H1 (cell line): ENCODE measurements around the gene TWNK. TPM values are rescaled to one million over a fixed set of nuclear protein-coding genes. Genes with fewer than 3 reads are reported as not detected.

Experiments used
- CTCF ChIA-PET: fragments of 300-600 bp; sonication (Branson Sonifier 250); formaldehyde crosslinking; loops from one replicate; lab custom pipeline; 2021; ENCODE audit not compliant: partially characterized antibody; lab: Charles Lee
- POLR2A ChIA-PET: fragments of 300-600 bp; sonication (Branson Sonifier 250); formaldehyde crosslinking; loops from one replicate; lab custom pipeline; 2021; ENCODE audit warnings: inconsistent platforms; ENCODE audit not compliant: partially characterized antibody; lab: Charles Lee
- DNase-seq, 2 experiments: peaks; one replicate each; pipeline versions ENCODE4 v3.0.0 to v3.0.0-alpha.2; 2010 to 2022; ENCODE audit warnings: low spot score in 2 of 2, low read depth in 1 of 2, mixed read lengths in 1 of 2
- FAIRE-seq: peaks from 2 replicates; lab custom pipeline; 2011; peaks lifted over from hg19 to GRCh38; lab: Jason Lieb, UNC
- H2AFZ ChIP-seq: 2 replicates; pipeline ENCODE4 v1.8.1; 2012; ENCODE audit warnings: low read length, inconsistent platforms
- H2AK5ac ChIP-seq: 2 replicates; pipeline ENCODE4 v1.6.1; 2013; ENCODE audit warnings: low read depth, low read length
- H2BK120ac ChIP-seq: replicated peaks from 2 replicates; pipeline ENCODE3; 2013; ENCODE audit warnings: low read depth, low read length, inconsistent platforms
- H2BK12ac ChIP-seq: 2 replicates; pipeline ENCODE4 v1.6.1; 2013; ENCODE audit warnings: low read depth, low read length
- H2BK15ac ChIP-seq: 2 replicates; pipeline ENCODE4 v1.6.1; 2013; ENCODE audit warnings: low read length
- H2BK20ac ChIP-seq: 2 replicates; pipeline ENCODE4 v1.6.1; 2013; ENCODE audit warnings: low read length
- H2BK5ac ChIP-seq: 2 replicates; pipeline ENCODE4 v1.6.1; 2013; ENCODE audit warnings: low read depth, low read length
- H3K14ac ChIP-seq: 2 replicates; pipeline ENCODE4 v1.6.1; 2013; ENCODE audit warnings: inconsistent platforms; ENCODE audit not compliant: insufficient read length
- H3K18ac ChIP-seq: 2 replicates; pipeline ENCODE4 v1.6.1; 2013; ENCODE audit warnings: low read length; ENCODE audit errors: extremely low read depth
- H3K23ac ChIP-seq: 2 replicates; pipeline ENCODE4 v1.6.1; 2013; ENCODE audit warnings: inconsistent platforms; ENCODE audit not compliant: insufficient read length
- H3K23me2 ChIP-seq: 2 replicates; pipeline ENCODE4 v1.6.1; 2013; ENCODE audit warnings: low read depth, low read length
- H3K27ac ChIP-seq: 2 replicates; pipeline ENCODE4 v1.6.1; 2011; ENCODE audit warnings: low read depth, low read length, inconsistent platforms
- H3K27me3 ChIP-seq, 4 experiments: replicated peaks in 1 of 4; 1 replicate in 1 of 4; 2 replicates in 3 of 4; pipeline versions ENCODE4 v1.6.1 to v1.8.1; 2011 to 2013; ENCODE audit warnings: low read length in 3 of 4, mild to moderate bottlenecking in 3 of 4, inconsistent platforms in 2 of 4, mixed read lengths in 2 of 4, moderate library complexity in 1 of 4; ENCODE audit not compliant: control insufficient read depth in 3 of 4, insufficient read depth in 3 of 4; ENCODE audit errors: extremely low read depth in 1 of 4
- H3K36me3 ChIP-seq, 4 experiments: 2 replicates each; pipeline versions ENCODE4 v1.6.1 to v1.8.1; 2011 to 2013; ENCODE audit warnings: mild to moderate bottlenecking in 4 of 4, low read length in 3 of 4, moderate library complexity in 2 of 4, control low read depth in 1 of 4, inconsistent platforms in 1 of 4; ENCODE audit not compliant: insufficient read depth in 4 of 4, control insufficient read depth in 2 of 4
- H3K4ac ChIP-seq: replicated peaks from 2 replicates; pipeline ENCODE3; 2013; ENCODE audit warnings: low read length, low read depth, mixed read lengths, inconsistent platforms; ENCODE audit not compliant: insufficient read length
- H3K4me1 ChIP-seq, 4 experiments: replicated peaks in 1 of 4; 1 replicate in 1 of 4; 2 replicates in 3 of 4; pipeline versions ENCODE4 v1.6.1 to v1.8.1; 2011 to 2013; ENCODE audit warnings: low read length in 3 of 4, inconsistent platforms in 2 of 4, mixed read lengths in 1 of 4; ENCODE audit not compliant: insufficient read depth in 4 of 4, control insufficient read depth in 3 of 4
- H3K4me2 ChIP-seq, 2 experiments: 2 replicates each; pipeline versions ENCODE4 v1.6.1 to v1.8.1; 2011 to 2013; ENCODE audit warnings: low read depth in 2 of 2, low read length in 2 of 2, control low read depth in 1 of 2, inconsistent platforms in 1 of 2, mild to moderate bottlenecking in 1 of 2; ENCODE audit not compliant: insufficient read depth in 1 of 2
- H3K4me3 ChIP-seq, 4 experiments: fragments of 200-600, 300-600 bp in 1 of 4; sonication (generic), shearing (Covaris generic), sonication (Bioruptor Twin) in 1 of 4; 2 replicates each; pipeline versions ENCODE4 v1.5.1 to v1.8.1; 2011 to 2016; ENCODE audit warnings: low read length in 4 of 4, low read depth in 3 of 4, control low read depth in 2 of 4, inconsistent platforms in 2 of 4, mild to moderate bottlenecking in 2 of 4, mixed read lengths in 1 of 4, moderate library complexity in 1 of 4; ENCODE audit not compliant: insufficient read depth in 2 of 4; ENCODE audit errors: extremely low read depth in 1 of 4
- H3K56ac ChIP-seq: replicated peaks from 2 replicates; pipeline ENCODE3; 2013; ENCODE audit warnings: low read depth, mild to moderate bottlenecking, mixed read lengths, low read length, inconsistent platforms; ENCODE audit not compliant: insufficient read length
- H3K79me1 ChIP-seq: 2 replicates; pipeline ENCODE4 v1.6.1; 2013; ENCODE audit warnings: low read depth, low read length, control low read depth
- H3K79me2 ChIP-seq, 2 experiments: 2 replicates each; pipeline versions ENCODE4 v1.6.1 to v1.8.1; 2012 to 2013; ENCODE audit warnings: low read length in 2 of 2, mild to moderate bottlenecking in 2 of 2, inconsistent platforms in 1 of 2; ENCODE audit not compliant: insufficient read depth in 2 of 2, control insufficient read depth in 1 of 2
- H3K9ac ChIP-seq, 4 experiments: replicated peaks in 1 of 4; 1 replicate in 1 of 4; 2 replicates in 3 of 4; pipeline versions ENCODE4 v1.6.1 to v1.8.1; 2011 to 2013; ENCODE audit warnings: low read depth in 3 of 4, low read length in 3 of 4, control low read depth in 2 of 4, mild to moderate bottlenecking in 2 of 4, moderate library complexity in 2 of 4, inconsistent platforms in 1 of 4; ENCODE audit errors: extremely low read depth in 1 of 4
- H3K9me3 ChIP-seq, 2 experiments: 2 replicates each; pipeline versions ENCODE4 v1.6.1 to v1.8.1; 2012 to 2013; ENCODE audit warnings: mild to moderate bottlenecking in 2 of 2, moderate library complexity in 2 of 2, control low read depth in 1 of 2, inconsistent platforms in 1 of 2, low read depth in 1 of 2, low read length in 1 of 2, mixed read lengths in 1 of 2; ENCODE audit not compliant: insufficient read depth in 2 of 2
- H4K20me1 ChIP-seq, 2 experiments: replicated peaks in 1 of 2; 2 replicates each; pipeline versions ENCODE3 to v1.8.1; 2011 to 2013; ENCODE audit warnings: inconsistent platforms in 2 of 2, low read length in 2 of 2, mild to moderate bottlenecking in 1 of 2; ENCODE audit not compliant: insufficient read depth in 2 of 2, control insufficient read depth in 1 of 2
- H4K5ac ChIP-seq: 2 replicates; pipeline ENCODE4 v1.6.1; 2013; ENCODE audit warnings: low read length, low read depth, mixed read lengths, inconsistent platforms; ENCODE audit not compliant: insufficient read length
- H4K8ac ChIP-seq: 2 replicates; pipeline ENCODE4 v1.8.0; 2013; ENCODE audit warnings: mild to moderate bottlenecking, moderate library complexity, low read length, inconsistent platforms; ENCODE audit not compliant: insufficient read depth; ENCODE audit errors: extremely low read depth
- H4K91ac ChIP-seq: replicated peaks from 2 replicates; pipeline ENCODE3; 2013; ENCODE audit warnings: low read length, mixed read lengths, inconsistent platforms; ENCODE audit not compliant: insufficient read length
- BACH1 ChIP-seq: IDR thresholded peaks from 2 replicates; pipeline ENCODE4 v1.6.1; 2012; ENCODE audit warnings: low read length, improper control_type of control experiment
- BRCA1 ChIP-seq: IDR thresholded peaks from 2 replicates; pipeline ENCODE4 v1.6.1; 2012; ENCODE audit warnings: low read depth, low read length, improper control_type of control experiment
- CEBPB ChIP-seq: IDR thresholded peaks from 2 replicates; pipeline ENCODE4 v1.6.1; 2012; ENCODE audit warnings: low read depth, low read length
- CREB1 ChIP-seq: IDR thresholded peaks from 2 replicates; pipeline ENCODE4 v1.6.1; 2012; ENCODE audit warnings: inconsistent platforms
- CTBP2 ChIP-seq: IDR thresholded peaks from 2 replicates; pipeline ENCODE4 v1.7.0; 2011; ENCODE audit warnings: borderline replicate concordance, mild to moderate bottlenecking, moderate library complexity, mixed read lengths, low read length; ENCODE audit not compliant: insufficient read depth, insufficient read length
- HDAC2 ChIP-seq, 2 experiments: fragments of 300-600 bp in 1 of 2; sonication (generic) in 1 of 2; IDR thresholded peaks; 2 replicates each; pipeline ENCODE4 v1.6.1; 2011 to 2012; ENCODE audit warnings: low read depth in 2 of 2, low read length in 2 of 2, mild to moderate bottlenecking in 2 of 2, moderate library complexity in 2 of 2, borderline replicate concordance in 1 of 2, inconsistent platforms in 1 of 2
- PHF8 ChIP-seq: fragments of 200-600 bp; sonication (generic); conservative IDR thresholded peaks from 2 replicates; pipeline ENCODE4 v1.7.1; 2012; ENCODE audit warnings: low read depth, mild to moderate bottlenecking, inconsistent platforms, low read length, moderate library complexity
- RBBP5 ChIP-seq: IDR thresholded peaks from 2 replicates; pipeline ENCODE4 v1.7.1; 2012; ENCODE audit warnings: low read depth, mild to moderate bottlenecking, inconsistent platforms, low read length, moderate library complexity, borderline replicate concordance
- SIN3A ChIP-seq, 2 experiments: IDR thresholded peaks in 1 of 2; conservative IDR thresholded peaks in 1 of 2; 2 replicates each; pipeline ENCODE4 v1.6.1; 2011 to 2012; ENCODE audit warnings: low read length in 2 of 2, improper control_type of control experiment in 1 of 2, low read depth in 1 of 2, mild to moderate bottlenecking in 1 of 2
- YY1 ChIP-seq: IDR thresholded peaks from 2 replicates; pipeline ENCODE4 v1.6.1; 2011; ENCODE audit warnings: low read depth, mild to moderate bottlenecking, low read length
- WGBS, 2 experiments: shearing (Covaris generic) in 1 of 2; methylation state at CpG; one replicate each; pipeline versions ENCODE4 v1.1.6 to v1.1.7; 2013 to 2015; ENCODE audit warnings: low lambda C conversion rate in 2 of 2, mixed read lengths in 2 of 2, inconsistent platforms in 1 of 2, low coverage in 1 of 2, missing lambda C conversion rate in 1 of 2; ENCODE audit not compliant: insufficient replicate concordance in 2 of 2, insufficient coverage in 1 of 2, insufficient read length in 1 of 2; ENCODE audit errors: extremely low coverage in 1 of 2, missing lambda C conversion rate in 1 of 2; 5-methylcytosine and 5-hydroxymethylcytosine counted together
- polyA plus RNA-seq, 7 experiments: library from polyadenylated mRNA; depleted of rRNA in 3 of 7; stranded (reverse) in 5 of 7; unstranded in 2 of 7; fragments of >200 nt in 5 of 7; fragments of 200-250 nt in 2 of 7; gene quantifications; 1 replicate in 5 of 7; 2 replicates in 1 of 7; 4 replicates in 1 of 7; pipeline versions ENCODE4 v1.2.1 to v1.2.3, GENCODE V29; 2011 to 2013; ENCODE audit warnings: missing spikeins in 2 of 7, mixed read lengths in 2 of 7
- total RNA-seq: library from RNA; stranded (reverse); fragmentation: NEBNext Ultra II Directional; extraction: Animal tissue kit (Norgen Biotek cat#: 25700); gene quantifications from 2 replicates; pipeline ENCODE4 v1.2.1, GENCODE V29; 2021

TWNK gene
- total and polyA plus RNA-seq, 2 of the 8 experiments (the other 6 are each of a cell fraction or from before 2014, with no cell fraction given) = 15.4 to 32.5 TPM

DNA sequence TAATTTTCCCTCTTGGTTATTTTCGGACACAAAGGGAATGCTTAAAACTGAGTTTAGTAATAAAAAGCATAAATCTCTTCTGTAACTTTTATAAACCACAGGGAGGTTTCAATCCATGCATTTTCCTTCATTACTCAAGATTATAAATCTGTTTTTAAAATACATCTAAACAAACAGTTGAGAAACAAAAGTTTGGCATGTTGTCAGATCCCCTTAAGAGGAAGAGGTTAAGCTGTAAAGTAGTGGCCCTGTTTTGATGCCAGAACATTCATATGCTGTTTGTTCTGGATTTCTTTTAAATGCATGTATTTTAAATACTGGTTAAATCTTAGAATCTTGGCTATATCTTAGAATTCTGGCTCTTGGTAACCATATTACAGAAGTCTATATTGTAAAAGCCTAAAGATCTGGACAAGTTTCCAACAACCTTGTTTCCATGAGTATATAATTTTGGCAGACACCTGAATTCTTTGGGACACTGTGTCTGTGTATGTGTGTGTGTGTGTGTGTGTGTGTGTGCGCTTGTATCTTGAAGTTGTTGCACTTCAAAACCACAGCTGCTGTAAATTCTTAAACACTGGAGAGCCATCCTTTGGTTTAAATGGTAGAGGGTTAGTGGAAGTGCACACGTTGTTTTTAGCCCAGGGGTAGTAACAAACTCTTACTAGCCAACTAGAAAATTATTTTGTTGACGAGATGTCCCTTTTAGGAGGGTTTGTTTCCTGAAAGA is 24.8 kb upstream of the TWNK start:
- Histone ChIP-seq H3K27ac (no peak overlapping the region), H3K14ac (no peak overlapping the region), H3K4me3 (no peak overlapping the region), H3K56ac (no peak overlapping the region), H2BK5ac (no peak overlapping the region), H3K4me2 (no peak overlapping the region), H3K79me1 (no peaks in the 10 kb centered on the region)
- no peak for DNase-seq
- TF ChIP-seq BACH1 (no peak), RBBP5 (no peak), YY1 (no peak), CEBPB (no peak), HDAC2 (IDR thresholded peaks at IDR 0.05; ENCODE audit: borderline replicate concordance in 1 of 2, low read depth in 2 of 2, low read length in 2 of 2) (no peak), SIN3A (conservative IDR thresholded peaks at IDR 0.05 in 1 of 2, IDR thresholded peaks at IDR 0.05 in 1 of 2; ENCODE audit: low read depth in 1 of 2, low read length in 2 of 2) (no peak), BRCA1 (no peak), PHF8 (no peak), CREB1 (no peak), CTBP2 (no peak)
- TF ChIP-seq, all 59 proteins: peak for 0
- no peak overlapping the region for H2AK5ac ChIP-seq
- WGBS, 2 experiments = 86% methylated on average over 4 of the region's 4 CpGs; no CpG with 5 or more reads in 1 of the 2 experiments
- no peak overlapping the region for H2BK120ac ChIP-seq
- no peaks in the 10 kb centered on the region for H3K23me2 ChIP-seq
- H4K5ac ChIP-seq = no peak overlapping the region
- H2AFZ ChIP-seq = no peak overlapping the region
- no peak overlapping the region for H3K4ac ChIP-seq
- H3K23ac ChIP-seq = no peak overlapping the region
- POLR2A ChIA-PET = interaction anchor here (1.0 to 2.1 kb wide), 2 partner anchors 10 to 14 kb away, joined by 3 to 4 read pairs; no protein-coding TSS in a partner anchor
- H3K9me3 ChIP-seq = no peaks in the 10 kb centered on the region
- H3K4me1 ChIP-seq = no peaks in the 10 kb centered on the region
- no peak overlapping the region for H2BK15ac ChIP-seq
- H4K8ac ChIP-seq = no peak overlapping the region
- no peak overlapping the region for H2BK20ac ChIP-seq
- FAIRE-seq = no peak
- H3K79me2 ChIP-seq = no peaks in the 10 kb centered on the region
- CTCF ChIA-PET = interaction anchor here (1.1 to 1.3 kb wide), 2 partner anchors 29 to 52 kb away, joined by 5 read pairs; no protein-coding TSS in a partner anchor
- no peaks in the 10 kb centered on the region for H3K27me3 ChIP-seq
- no peak overlapping the region for H2BK12ac ChIP-seq
- H3K18ac ChIP-seq = no peak overlapping the region
- no peak overlapping the region for H4K91ac ChIP-seq
- no peak overlapping the region for H3K9ac ChIP-seq
- H3K36me3 ChIP-seq = peaks cover 0 to 29% (median 3%) of the 10 kb centered on the region in 4 experiments; a peak in 4 of 8 replicates
- no peaks in the 10 kb centered on the region for H4K20me1 ChIP-seq
